Measurements from ENCODE around the gene RNF133.

The RNF133 gene
- 0 to 0.09 (median 0) reads per million in 18 experiments for total RNA-seq

- DNase-seq, result no peak
These were observed at the start of gene RNF133 for GRCh38 chr7:122699017-122699416. Gene RNF133, minus strand, starts transcription at chr7:122699117. Its CDS starts 199 bp downstream, at chr7:122698918.

GRCh38 chr7:122748195-122748594, 49.3 kb upstream of the RNF133 start:
- no peak for DNase-seq

- no peak for DNase-seq
These were observed 48.0 kb upstream of the RNF133 start for GRCh38 chr7:122746948-122747347.

- no peak for DNase-seq
These were observed 44.3 kb upstream of the RNF133 start for GRCh38 chr7:122743211-122743610.

- no peak for DNase-seq
These were observed 40.0 kb upstream of the RNF133 start for GRCh38 chr7:122738947-122739346.

GRCh38 chr7:122736183-122736582, 37.3 kb upstream of the RNF133 start:
- DNase-seq, result no peak

- no peak for DNase-seq
These were observed 28.8 kb upstream of the RNF133 start for GRCh38 chr7:122727759-122728158.

GRCh38 chr7:122727354-122727753, 28.4 kb upstream of the RNF133 start:
- DNase-seq, result no peak

- DNase-seq, result no peak
These were observed 28.0 kb upstream of the RNF133 start for GRCh38 chr7:122726881-122727280.

- no peak for DNase-seq
These were observed 25.4 kb upstream of the RNF133 start for GRCh38 chr7:122724366-122724765.

GRCh38 chr7:122719010-122719578, 20.2 kb upstream of the RNF133 start:
- no peak for DNase-seq

- no peak for DNase-seq
These were observed 18.6 kb upstream of the RNF133 start for GRCh38 chr7:122717356-122718089.

- no peak for DNase-seq
These were observed 16.3 kb upstream of the RNF133 start for GRCh38 chr7:122715183-122715582.

GRCh38 chr7:122710916-122711315, 12.0 kb upstream of the RNF133 start:
- no peak for DNase-seq

- DNase-seq, result no peak
These were observed 11.2 kb upstream of the RNF133 start for GRCh38 chr7:122709930-122710646.

GRCh38 chr7:122706836-122707235, 7.9 kb upstream of the RNF133 start:
- DNase-seq, result no peak

- no peak for DNase-seq
These were observed 4.1 kb upstream of the RNF133 start, which contains the start of gene RNF148 for GRCh38 chr7:122702872-122703510. Gene RNF148, minus strand, starts transcription at chr7:122702922. Its CDS starts 172 bp downstream, at chr7:122702750.

GRCh38 chr7:122695816-122696215, 3.1 kb downstream of the RNF133 start:
- DNase-seq, result no peak

GRCh38 chr7:122694697-122695096, 4.2 kb downstream of the RNF133 start:
- no peak for DNase-seq

GRCh38 chr7:122692769-122693309, 6.1 kb downstream of the RNF133 start:
- no peak for DNase-seq

- no peak for DNase-seq
These were observed 7.2 kb downstream of the RNF133 start for GRCh38 chr7:122691569-122692235.
